Left ventricle myocardium inferior (tissue), 1 donor: Measurements from ENCODE around the gene ARAP2. TPM values are rescaled to one million over a fixed set of nuclear protein-coding genes. Genes with fewer than 3 reads are reported as not detected.

Source experiments
- DNase-seq: peaks from one replicate; pipeline ENCODE4 v3.0.0-alpha.2; 2020
- H3K27ac ChIP-seq: fragments of 200-600 bp; replicated peaks from 2 replicates; pipeline ENCODE4 v1.8.0; 2021
- H3K27me3 ChIP-seq: fragments of 200-600 bp; 2 replicates; pipeline ENCODE4 v1.8.0; 2021; ENCODE audit warnings: low read depth
- H3K36me3 ChIP-seq: fragments of 200-600 bp; 2 replicates; pipeline ENCODE4 v1.8.0; 2021
- H3K4me1 ChIP-seq: fragments of 200-600 bp; 2 replicates; pipeline ENCODE4 v1.8.0; 2021
- H3K4me3 ChIP-seq: fragments of 200-600 bp; 2 replicates; pipeline ENCODE4 v1.8.0; 2021; ENCODE audit warnings: mild to moderate bottlenecking, moderate library complexity
- H3K9me3 ChIP-seq: fragments of 200-600 bp; replicated peaks from 2 replicates; pipeline ENCODE4 v1.8.0; 2021
- intact Hi-C: fragments of 100-400 bp; cut with micrococcal nuclease; formaldehyde crosslinking; loops from one replicate; pipeline ENCODE4 v1.11.0; 2022
- total RNA-seq: library from RNA; stranded (reverse); fragmentation: NEBNext Ultra II Directional; extraction: Animal tissue kit (Norgen Biotek cat#: 25700); gene quantifications from one replicate; pipeline ENCODE4 v1.2.1, GENCODE V29; 2021
- TF ChIP-seq, protein P1 (sequence below): fragments of 200-600 bp; IDR thresholded peaks from 2 replicates; pipeline ENCODE4 v1.8.0; 2021; ENCODE audit warnings: antibody characterized with exemption, mild to moderate bottlenecking, borderline replicate concordance
- donor health status: DM: no; HTN: yes; CAD: no; lungs with severe emphysema.

Gene ARAP2
- total RNA-seq, 1 donor from 2014 or later: 2.9 TPM

DNA sequence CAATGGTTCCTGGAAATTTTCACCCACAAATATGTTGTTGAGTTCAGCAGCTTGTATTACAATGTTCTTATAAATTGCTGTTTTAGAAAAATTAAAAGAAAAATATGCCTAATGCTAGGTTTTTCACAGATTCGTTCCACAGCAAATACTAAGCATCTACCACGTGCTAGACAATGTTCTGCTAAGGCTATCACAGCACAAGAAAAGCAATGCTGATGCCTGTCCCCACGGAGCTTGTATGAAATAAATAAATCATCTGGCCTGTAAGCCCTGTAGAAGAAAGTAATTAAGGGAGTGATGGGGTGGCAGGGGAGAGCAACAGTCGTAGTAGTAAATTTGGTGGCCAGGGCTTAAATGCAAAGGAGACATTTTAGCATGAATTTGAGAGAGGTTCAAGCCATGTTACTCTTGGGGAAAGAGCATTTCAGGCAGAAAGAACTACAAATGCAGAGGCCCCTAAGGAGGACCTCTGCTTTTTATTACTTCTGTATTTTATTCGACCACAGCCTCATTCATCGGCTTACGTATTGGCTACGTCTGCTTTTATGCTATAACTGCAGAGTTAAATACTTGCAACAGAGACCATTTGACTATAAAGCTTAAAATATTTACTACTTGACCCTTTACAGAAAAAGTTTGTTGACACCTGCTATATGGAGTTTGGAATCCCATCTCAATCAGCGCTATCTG lies 36.3 kb downstream of the ARAP2 start:
- no peak overlapping the region for H3K27ac ChIP-seq
- TF ChIP-seq, protein P1, sequence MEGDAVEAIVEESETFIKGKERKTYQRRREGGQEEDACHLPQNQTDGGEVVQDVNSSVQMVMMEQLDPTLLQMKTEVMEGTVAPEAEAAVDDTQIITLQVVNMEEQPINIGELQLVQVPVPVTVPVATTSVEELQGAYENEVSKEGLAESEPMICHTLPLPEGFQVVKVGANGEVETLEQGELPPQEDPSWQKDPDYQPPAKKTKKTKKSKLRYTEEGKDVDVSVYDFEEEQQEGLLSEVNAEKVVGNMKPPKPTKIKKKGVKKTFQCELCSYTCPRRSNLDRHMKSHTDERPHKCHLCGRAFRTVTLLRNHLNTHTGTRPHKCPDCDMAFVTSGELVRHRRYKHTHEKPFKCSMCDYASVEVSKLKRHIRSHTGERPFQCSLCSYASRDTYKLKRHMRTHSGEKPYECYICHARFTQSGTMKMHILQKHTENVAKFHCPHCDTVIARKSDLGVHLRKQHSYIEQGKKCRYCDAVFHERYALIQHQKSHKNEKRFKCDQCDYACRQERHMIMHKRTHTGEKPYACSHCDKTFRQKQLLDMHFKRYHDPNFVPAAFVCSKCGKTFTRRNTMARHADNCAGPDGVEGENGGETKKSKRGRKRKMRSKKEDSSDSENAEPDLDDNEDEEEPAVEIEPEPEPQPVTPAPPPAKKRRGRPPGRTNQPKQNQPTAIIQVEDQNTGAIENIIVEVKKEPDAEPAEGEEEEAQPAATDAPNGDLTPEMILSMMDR: no peak
- intact Hi-C loops: no loop called here
- no peaks in the 10 kb centered on the region for H3K27me3 ChIP-seq
- no peak overlapping the region for H3K4me3 ChIP-seq
- no peaks in the 10 kb centered on the region for H3K4me1 ChIP-seq
- no peaks in the 10 kb centered on the region for H3K9me3 ChIP-seq
- no peaks in the 10 kb centered on the region for H3K36me3 ChIP-seq
- DNase-seq: no peak

DNA sequence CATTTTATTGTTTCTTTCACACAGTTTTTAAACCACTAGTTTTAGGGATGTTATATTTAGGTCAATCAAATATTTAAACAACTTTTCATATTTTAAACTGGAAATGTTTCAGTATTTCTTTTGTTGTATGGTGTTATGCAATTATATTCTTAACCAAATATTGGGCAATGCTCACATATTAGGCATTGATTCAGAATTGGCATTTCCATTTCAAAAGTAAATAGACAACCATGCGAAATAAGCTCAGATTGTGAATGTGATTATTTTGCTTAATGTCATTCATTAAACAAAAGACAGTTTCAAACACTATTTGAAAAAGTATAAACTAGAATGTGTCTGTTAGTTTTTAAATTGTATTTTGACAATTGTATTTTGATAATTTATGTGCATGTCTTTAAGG lies 36.9 kb downstream of the ARAP2 start:
- no peaks in the 10 kb centered on the region for H3K9me3 ChIP-seq
- no peaks in the 10 kb centered on the region for H3K36me3 ChIP-seq
- H3K27ac ChIP-seq: no peak overlapping the region
- H3K27me3 ChIP-seq: no peaks in the 10 kb centered on the region
- no peak overlapping the region for H3K4me3 ChIP-seq
- no peaks in the 10 kb centered on the region for H3K4me1 ChIP-seq
- DNase-seq: no peak
- intact Hi-C loops: no loop called here
- TF ChIP-seq, protein P1: no peak

DNA sequence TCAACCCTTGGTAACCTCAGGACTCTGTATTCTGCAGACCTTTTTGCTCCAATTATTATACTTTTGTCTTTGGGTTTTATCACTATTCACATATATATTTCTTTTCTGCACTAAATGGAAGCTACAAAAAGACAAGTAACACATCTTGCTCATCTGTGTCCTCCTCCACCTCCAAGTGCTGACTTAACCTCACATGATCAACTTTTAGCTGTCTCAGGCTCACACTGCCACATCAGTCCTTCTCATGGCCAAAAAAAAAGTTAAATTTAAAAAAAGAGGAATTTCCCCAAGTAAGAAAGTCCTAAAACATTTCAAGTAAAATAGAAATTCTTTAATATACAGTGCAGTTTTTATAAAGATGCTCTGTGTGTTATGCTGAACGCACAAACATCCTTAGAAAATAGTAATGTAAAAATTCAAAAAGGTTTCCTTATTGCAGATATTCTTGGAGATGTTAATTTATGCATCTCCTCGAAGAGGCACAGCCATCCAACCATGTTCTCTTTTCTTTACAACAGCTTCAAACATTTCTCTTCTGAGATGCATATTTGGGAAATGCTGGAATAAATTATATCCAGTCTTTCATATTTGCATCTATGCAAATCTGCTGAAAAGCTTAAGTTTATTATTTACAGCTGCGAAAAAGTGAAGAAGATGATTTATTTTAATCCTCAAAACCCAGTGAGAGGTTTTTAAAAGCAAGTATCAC lies 37.6 kb downstream of the ARAP2 start:
- H3K27me3 ChIP-seq: no peaks in the 10 kb centered on the region
- H3K9me3 ChIP-seq: no peaks in the 10 kb centered on the region
- intact Hi-C loops: no loop called here
- no peaks in the 10 kb centered on the region for H3K4me1 ChIP-seq
- no peak overlapping the region for H3K4me3 ChIP-seq
- H3K36me3 ChIP-seq: no peaks in the 10 kb centered on the region
- H3K27ac ChIP-seq: no peak overlapping the region
- TF ChIP-seq, protein P1: no peak
- no peak for DNase-seq

DNA sequence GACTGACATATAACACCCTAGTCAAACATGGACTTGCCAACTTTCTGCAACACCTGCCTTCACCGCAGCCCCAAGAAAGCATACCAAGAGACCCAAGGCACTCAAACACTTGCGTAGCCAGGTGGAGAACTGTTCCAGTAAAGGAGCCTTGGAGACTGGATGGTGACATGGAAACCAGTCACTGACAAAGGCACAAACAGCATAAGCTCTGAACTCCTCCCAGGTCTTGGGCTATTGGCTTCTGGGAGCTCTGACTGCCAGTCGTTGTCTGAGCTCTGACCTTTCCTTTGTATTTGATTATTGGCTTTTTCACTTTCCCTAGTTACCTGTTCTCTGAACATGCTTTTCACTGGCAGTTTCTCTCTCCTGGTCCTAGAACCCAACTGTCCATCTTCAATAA lies 38.3 kb downstream of the ARAP2 start:
- Histone ChIP-seq H3K4me1 (no peaks in the 10 kb centered on the region), H3K27ac (no peak overlapping the region), H3K4me3 (no peak overlapping the region), H3K27me3 (no peaks in the 10 kb centered on the region), H3K9me3 (no peaks in the 10 kb centered on the region), H3K36me3 (no peaks in the 10 kb centered on the region)
- TF ChIP-seq, protein P1: no peak
- intact Hi-C loops: no loop called here
- no peak for DNase-seq

DNA sequence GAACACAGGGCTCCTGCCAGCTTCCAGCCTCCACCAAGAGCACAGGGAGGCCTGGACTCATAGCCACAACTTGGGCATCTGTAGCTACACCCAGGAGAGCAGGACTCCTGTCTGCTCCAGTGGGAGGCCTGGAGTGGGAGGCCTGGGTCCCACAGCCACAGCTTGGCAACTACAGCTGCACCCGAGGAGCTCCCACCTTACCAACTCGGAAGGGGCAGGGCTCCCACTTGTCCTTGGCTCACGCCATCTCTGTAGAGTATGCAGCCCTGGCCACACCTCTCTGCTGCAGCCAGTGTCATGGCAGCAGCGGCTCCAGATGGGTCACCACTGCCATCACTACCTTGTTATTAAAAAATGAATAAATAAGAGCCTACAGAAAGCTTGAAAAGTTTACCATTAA lies 45.5 kb downstream of the ARAP2 start:
- no peak overlapping the region for H3K27ac ChIP-seq
- H3K27me3 ChIP-seq: no peaks in the 10 kb centered on the region
- no peaks in the 10 kb centered on the region for H3K36me3 ChIP-seq
- no peak overlapping the region for H3K4me3 ChIP-seq
- no peaks in the 10 kb centered on the region for H3K4me1 ChIP-seq
- no peaks in the 10 kb centered on the region for H3K9me3 ChIP-seq
- intact Hi-C loops: no loop called here
- TF ChIP-seq, protein P1: no peak
- no peak for DNase-seq
